Measurements from ENCODE around the gene IREB2.
"Not testable (repeated sequence)": the region's sequence is repeated elsewhere in the genome, so short reads cannot be mapped to it uniquely, and the experiment has no call there.

IREB2 gene

DNA sequence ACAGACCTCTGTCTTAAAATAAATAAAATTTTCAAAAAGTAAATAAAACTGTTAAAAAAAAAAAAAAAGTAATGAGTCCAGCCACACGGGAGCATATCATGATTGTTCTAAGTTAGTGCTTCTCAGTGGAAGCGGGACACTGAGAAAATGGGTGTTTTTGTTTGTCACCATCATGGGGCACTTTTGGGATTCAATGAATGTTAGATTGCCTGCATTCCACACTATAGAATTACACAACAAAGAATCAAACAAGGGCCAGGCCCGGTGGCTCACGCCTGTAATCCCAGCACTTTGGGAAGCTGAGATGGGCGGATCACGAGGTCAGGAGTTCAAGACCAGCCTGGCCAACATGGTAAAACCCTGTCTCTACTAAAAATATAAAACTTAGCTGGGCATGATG is 3.3 kb upstream of the IREB2 start:
- DNase-seq, result not testable (repeated sequence)

GRCh38 chr15:78437107-78437761 is 782 bp upstream of the IREB2 start:
- no peak for DNase-seq

DNA sequence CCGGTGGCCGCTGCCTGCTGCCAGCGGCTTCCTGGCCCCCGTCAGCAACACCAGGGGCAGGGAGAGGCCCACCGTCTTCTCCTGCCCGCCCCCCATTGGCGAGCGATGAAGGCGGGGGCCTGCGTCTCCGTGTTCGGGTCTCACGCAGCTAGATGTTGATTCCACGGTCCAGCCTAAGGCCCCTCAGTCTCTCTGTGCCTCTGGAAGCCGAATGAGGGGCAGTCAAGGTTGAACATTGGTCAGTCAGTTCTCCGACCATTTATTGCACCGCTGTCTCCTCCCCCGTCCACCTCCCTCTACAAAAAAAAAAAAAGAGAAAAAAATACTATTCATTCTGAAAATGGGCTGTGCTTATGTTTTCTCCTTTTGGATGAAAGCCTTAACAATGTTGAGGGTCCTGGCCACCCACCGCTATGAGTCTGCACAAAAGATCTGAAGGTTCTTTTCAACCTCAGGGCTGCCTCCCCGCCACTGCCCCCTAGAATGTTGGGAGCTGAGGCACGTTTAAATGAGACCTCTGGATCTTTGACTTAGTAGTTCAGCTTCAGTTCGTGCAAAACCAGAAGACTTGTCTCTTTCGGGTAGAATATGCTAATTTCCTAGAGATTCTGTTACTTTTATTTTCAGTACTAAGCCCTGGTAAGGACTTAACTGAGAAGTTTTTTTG is 736 bp downstream of the IREB2 start:
- peak; percentile 31 for DNase-seq

GRCh38 chr15:78440375-78441373 is 2.7 kb downstream of the IREB2 start:
- DNase-seq, result peak; percentile 37

DNA sequence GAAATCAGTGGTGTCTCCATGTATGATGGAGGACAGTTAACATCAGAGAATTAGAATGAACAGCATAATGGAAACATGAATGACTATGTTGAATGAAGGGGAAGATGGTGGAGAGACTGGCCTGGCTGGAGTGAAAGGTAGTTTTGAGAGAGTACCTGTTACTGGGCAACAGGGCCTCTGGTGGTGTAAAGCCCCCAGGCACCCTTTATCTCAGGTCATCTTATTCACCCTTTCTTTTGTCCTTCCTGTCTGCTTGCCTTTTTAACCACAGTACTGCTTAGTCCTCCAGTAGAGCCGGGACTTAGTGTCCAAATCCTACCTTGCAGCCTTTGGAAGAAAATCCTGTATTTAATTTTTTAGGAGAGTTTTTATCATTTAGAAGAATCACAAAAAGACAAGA is 6.2 kb downstream of the IREB2 start:
- DNase-seq, result no peak

- DNase-seq, result no peak
Measured at GRCh38 chr15:78445875-78446274, 7.9 kb downstream of the IREB2 start.

- no peak for DNase-seq
Measured at GRCh38 chr15:78446551-78446950, 8.5 kb downstream of the IREB2 start.

DNA sequence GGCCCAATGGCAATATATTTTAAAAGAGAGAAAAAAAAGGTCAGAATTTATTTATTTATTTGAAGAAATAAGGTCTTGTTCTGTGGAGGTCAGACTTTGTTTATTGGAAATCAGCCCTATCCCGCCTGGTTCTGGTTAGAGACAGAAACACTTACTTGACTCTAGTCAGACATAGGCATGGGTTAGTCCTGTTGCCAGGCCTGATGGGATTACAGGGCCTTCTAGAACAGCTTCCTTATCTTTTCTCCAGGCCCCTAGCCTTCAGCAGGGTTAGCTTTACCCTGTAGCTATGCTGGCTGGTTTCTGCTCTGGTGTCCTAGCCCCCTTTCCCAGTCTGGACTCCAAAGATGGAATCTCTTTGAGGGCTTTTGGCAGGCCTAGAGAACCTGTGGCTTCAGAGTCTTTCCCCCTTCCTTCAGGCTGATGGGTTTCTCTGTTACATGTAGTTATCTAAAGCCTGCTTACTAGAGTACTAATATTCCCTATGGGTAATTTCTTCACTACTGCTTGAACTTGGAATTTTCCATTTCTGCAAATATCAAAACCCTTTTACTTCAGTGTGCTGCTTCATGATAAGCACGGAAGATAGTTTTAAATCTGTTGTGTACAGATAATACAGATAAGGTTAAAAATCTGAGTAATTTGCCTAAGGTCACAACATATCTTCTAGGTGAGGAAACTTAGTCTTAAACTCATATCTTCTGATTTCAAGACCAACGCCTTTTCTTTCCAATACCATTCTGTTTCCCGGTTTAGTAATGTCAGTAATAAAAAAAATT is 10.6 kb downstream of the IREB2 start:
- DNase-seq, result no peak

- DNase-seq, result no peak
Measured at GRCh38 chr15:78449220-78449999, 11.4 kb downstream of the IREB2 start.

- no peak for DNase-seq
Measured at GRCh38 chr15:78450285-78450858, 12.4 kb downstream of the IREB2 start.

DNA sequence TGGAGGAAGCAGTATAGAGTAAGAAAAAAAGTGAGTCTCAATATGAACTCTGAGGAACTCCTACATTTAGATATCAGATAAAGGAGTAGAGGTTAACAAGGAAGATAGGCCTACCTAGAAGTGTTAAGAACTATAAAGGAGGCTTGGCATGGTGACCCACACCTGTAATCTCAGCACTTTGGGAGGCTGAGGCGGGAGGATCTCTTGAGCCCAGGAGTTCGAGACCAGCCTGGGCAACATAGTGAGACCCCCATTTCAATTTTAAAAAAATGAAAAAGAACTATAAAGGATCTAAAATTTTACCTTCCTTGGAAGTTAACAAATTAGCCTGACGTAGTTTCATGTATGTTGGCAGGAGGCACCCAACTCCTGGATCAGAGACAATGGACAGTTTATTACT is 14.5 kb downstream of the IREB2 start:
- DNase-seq, result no peak

DNA sequence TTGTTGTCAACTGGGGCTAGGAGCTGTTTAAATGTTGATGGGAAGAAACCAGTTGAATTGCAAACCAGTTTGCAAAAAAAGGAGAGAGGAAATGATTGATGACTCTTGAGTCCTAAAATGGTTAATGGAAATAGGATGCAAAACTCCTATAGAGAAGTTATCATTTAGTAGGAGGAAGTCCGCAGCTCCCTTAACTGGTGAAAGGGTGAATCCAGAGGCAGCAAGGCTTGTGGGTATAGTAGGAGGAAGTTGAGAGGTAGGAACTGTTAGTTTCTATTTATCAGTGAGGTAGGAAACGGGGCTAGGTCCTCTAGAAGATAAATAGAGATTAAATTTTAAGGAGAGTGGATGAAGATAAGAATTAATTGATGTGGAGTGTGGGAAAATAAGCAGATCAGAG is 15.4 kb downstream of the IREB2 start:
- no peak for DNase-seq

- DNase-seq, result no peak
Measured at GRCh38 chr15:78454992-78455391, 17.0 kb downstream of the IREB2 start.

DNA sequence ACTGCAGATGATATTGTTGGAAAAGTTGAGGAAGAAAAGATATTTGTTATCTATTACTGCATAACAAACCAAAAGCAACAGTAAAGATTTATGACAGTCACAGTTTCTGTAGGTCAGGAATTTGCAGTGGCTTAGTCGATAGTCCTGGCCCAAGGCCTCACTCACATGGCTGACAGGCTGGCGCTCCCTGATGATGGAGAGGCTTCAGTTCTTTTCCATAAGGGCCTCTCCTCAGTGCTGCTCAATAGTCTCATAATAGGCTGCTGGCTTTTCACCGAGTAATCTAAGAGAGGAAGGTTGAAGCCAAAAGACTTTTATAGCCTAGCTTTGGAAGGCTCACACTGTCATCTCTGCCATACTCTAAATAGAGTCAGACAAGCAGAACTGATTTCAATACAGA is 17.7 kb downstream of the IREB2 start:
- DNase-seq, result no peak

DNA sequence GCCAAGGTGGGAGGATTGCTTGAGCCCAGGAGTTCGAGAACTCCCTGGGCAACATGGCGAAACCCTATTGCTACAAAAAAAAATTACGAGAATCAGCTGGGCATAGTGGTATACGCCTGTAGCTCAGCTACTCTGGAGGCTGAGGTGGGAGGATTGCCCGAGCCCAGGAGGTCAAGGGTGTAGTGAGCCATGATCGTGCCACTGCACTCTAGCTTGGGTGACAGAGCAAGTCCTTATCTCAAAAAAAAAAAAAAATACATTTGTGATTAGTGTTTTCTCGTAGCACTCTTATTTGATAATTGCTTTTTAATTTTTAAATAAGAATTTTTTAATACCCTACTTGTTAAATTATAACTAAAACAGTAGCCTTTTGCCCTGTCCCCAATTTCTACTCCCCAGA is 18.4 kb downstream of the IREB2 start:
- DNase-seq, result no peak

DNA sequence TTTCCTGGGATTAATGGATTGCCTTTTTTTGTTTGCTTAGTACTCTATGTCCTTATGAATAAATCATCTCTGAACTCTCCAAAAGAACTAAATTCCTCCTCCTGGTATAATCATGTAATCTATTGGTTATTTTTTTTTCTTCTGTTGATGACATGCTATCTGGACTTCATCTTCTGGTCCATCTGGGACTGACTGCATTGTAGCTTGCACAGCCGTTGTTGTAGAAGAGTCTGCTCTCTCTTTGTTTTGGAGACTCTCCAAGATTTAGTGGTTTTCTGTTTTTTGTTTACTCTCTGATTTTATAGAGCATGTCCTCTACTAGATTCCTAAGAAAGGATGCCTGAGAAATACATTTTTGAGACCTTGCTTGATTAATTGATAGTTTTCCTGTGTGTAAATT is 19.1 kb downstream of the IREB2 start:
- no peak for DNase-seq

DNA sequence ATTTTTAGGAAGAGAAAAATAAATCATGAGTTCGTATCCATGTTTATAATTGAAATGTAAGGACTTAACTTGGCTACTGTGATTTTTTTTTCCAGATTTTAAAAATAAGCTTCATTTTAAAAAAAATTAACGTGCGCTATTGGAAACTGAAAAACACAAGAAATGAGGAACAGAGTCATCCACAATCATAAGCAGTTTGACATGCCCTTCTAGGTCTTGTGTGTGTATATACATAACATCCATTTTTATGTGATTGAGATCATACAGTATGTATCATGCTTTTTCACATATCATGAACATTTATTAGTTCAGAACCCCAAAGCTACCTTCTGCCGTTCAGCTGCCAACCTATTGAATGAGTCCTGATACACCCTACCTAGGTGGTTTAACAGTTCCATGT is 22.7 kb downstream of the IREB2 start:
- DNase-seq, result no peak

GRCh38 chr15:78461171-78461888 is 23.3 kb downstream of the IREB2 start:
- no peak for DNase-seq

DNA sequence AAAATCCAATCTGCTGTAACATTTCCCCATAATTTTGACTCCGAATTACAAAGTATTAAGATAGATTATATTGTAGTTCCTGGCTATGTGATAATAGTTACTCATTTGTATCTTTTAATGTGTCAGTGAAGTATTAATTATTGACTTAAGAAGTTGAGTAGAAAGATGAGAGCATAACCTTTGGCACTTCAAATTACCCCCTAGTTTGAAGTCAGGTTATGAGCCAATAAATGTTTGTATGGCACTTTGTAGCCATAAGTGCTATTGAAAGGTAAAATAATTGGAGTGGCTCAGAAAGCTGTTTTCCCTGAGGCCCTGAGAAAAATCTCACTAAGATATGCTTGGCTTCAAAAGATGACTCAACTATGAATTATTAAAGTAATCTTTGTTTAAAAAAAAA is 31.0 kb downstream of the IREB2 start:
- no peak for DNase-seq

DNA sequence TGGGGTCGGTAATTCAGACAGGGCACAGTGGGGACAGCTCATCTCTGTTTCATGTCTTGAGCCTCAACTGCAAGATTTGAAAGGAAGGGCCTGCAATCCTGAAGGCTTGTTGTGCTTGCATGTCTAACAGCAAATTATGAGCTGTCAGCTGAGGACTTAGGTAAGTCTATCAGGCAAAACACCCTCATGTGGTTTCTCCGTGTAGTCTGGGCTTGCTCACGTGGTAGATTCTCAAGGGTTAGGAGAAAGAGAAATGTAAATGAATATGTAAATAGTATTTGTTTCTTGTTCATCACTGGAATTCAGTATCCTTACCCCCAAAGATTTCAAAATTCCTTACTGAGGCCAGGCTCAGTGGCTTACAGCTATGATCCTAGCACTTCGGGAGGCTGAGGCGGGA is 39.3 kb downstream of the IREB2 start:
- no peak for DNase-seq

DNA sequence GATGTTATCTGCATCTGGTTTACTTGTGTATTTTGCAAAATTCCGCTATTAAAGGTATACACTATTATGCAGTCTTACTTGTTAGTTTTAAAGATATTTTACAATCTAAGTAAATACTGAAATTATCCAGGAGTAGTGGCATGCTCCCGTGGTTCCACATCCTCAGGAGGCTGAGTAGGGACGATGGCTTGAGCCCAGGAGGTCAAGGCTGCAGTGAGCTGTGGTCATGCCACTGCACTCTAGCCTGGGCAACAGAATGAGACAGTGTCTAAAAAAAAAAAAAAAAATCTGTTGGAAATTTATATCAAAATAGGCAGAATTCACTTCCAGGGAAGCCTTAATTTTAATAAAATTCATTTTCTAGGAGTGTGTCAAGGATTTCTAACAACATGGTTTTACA is 41.6 kb downstream of the IREB2 start:
- DNase-seq, result no peak

All from activated CD4-positive, alpha-beta T cell treated with anti-CD3 and anti-CD28 coated beads, Interleukin-10, Interleukin-2, amounts not matched to agents 100 ng/mL and 50 ng/mL, durations not matched to agents 16 hours and 8 hours (primary cell).